ENCODE results near the gene TNS2.

DNA sequence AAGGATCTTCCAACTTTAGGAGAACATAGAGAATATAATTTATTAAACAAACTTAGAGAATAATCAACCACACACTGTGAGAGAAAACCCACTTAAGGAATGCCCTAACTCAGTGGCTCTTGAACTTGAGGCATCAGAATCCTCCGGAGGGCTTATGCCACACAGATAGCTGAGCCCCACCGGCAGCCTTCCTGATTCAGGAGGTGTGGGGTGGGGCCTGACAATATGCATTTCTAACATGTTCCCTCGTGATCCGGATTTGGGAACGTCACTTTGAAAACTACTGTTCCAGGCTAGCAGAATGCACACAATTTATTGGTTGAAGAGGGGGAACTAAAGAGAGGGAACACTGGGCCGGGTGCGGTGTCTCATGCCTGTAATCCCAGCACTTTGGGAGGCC lies 51.4 kb downstream of the TNS2 start:
- no peak for TF ChIP-seq EP300 (IDR thresholded peaks at IDR 0.05)
- no peak for TF ChIP-seq POLR2A (IDR thresholded peaks at IDR 0.05)
